Adrenal gland (tissue), 12 donors: ENCODE measurements around the gene PCYT1B. TPM values are rescaled to one million over a fixed set of nuclear protein-coding genes. Genes with fewer than 3 reads are reported as not detected.

ENCODE experiments used
- DNase-seq, 7 donors: peaks; one replicate each; pipeline ENCODE4 v3.0.0-alpha.2; 2019 to 2020
- H3K27ac ChIP-seq, 5 donors: fragments of 200-600 bp; sonication (generic) in 4 of 5; 1 replicate in 3 of 5; 2 replicates in 2 of 5; pipeline versions ENCODE4 v1.5.1 to v1.8.0; 2016 to 2020; ENCODE audit warnings: mild to moderate bottlenecking in 1 of 5
- H3K27me3 ChIP-seq: fragments of 200-600 bp; 2 replicates; pipeline ENCODE4 v1.8.0; 2021
- H3K36me3 ChIP-seq, 2 donors: fragments of 200-600 bp; replicated peaks in 1 of 2; 1 replicate in 1 of 2; 2 replicates in 1 of 2; pipeline versions ENCODE4 v1.5.1 to v1.8.0; 2018 to 2022
- H3K4me1 ChIP-seq, 2 donors: fragments of 200-600 bp; replicated peaks in 1 of 2; 1 replicate in 1 of 2; 2 replicates in 1 of 2; pipeline versions ENCODE4 v1.5.1 to v1.8.0; 2018 to 2021
- H3K4me3 ChIP-seq, 4 donors: fragments of 200-600 bp; sonication (generic) in 3 of 4; one replicate each; pipeline ENCODE4 v1.5.1; 2016 to 2018
- H3K9me3 ChIP-seq, 3 donors: fragments of 200-600 bp; sonication (generic) in 1 of 3; replicated peaks in 1 of 3; 1 replicate in 2 of 3; 2 replicates in 1 of 3; pipeline versions ENCODE4 v1.5.1 to v1.8.0; 2016 to 2021
- POLR2A ChIP-seq, 2 donors: fragments of 450-650 bp; IDR thresholded peaks; one replicate each; pipeline ENCODE4 v1.6.1; 2017; ENCODE audit warnings: antibody characterized with exemption in 2 of 2, mild to moderate bottlenecking in 2 of 2, moderate library complexity in 1 of 2
- WGBS, 4 donors: extraction: QIAGEN DNeasy Blood & Tissue Kit in 2 of 4; methylation state at CpG; one replicate each; pipeline versions ENCODE4 v1.1.5 to v1.1.7; 2013 to 2017; 5-methylcytosine and 5-hydroxymethylcytosine counted together
- intact Hi-C, 2 donors: fragments of 100-400 bp; cut with DNase I; formaldehyde crosslinking; loops; one replicate each; pipeline versions ENCODE4 v1.14.1 to v1.15.0; 2022 to 2023
- polyA plus RNA-seq, 3 donors: library from polyadenylated mRNA; stranded (reverse); fragments of 200-250 nt in 2 of 3; fragments of 350-450 nt in 1 of 3; fragmentation: Illumina TruSeq in 1 of 3; extraction: RNeasy Lipid Tissue Mini Kit (QIAGEN cat#74804) in 1 of 3; gene quantifications; one replicate each; pipeline ENCODE4 v1.2.3, GENCODE V29; 2013 to 2014
- total RNA-seq, 9 donors: library from RNA; depleted of rRNA in 4 of 9; stranded (reverse); fragments of >200 nt in 4 of 9; fragments of 120-200 nt in 1 of 9; fragmentation: NEBNext Ultra II Directional in 1 of 9; extraction: Animal tissue kit (Norgen Biotek cat#: 25700) in 1 of 9; gene quantifications; one replicate each; pipeline versions ENCODE4 v1.1.0 to v1.2.4, GENCODE V29; 2013 to 2023
- TF ChIP-seq, protein P1 (sequence below), 6 experiments: fragments of 450-650 bp in 4 of 6; fragments of 200-600 bp in 2 of 6; sonication (generic) in 1 of 6; IDR thresholded peaks; 1 replicate in 5 of 6; 2 replicates in 1 of 6; pipeline versions ENCODE4 v1.5.1 to v1.8.0; 2016 to 2021; ENCODE audit warnings: antibody characterized with exemption in 6 of 6, mild to moderate bottlenecking in 2 of 6, moderate library complexity in 1 of 6
- donor health status: healthy with polysubstance abuse.
- donor health status: Bipolar disorder and iron deficiency.
- donor health status: DM: yes; HTN: yes; CAD: no.
- donor health status: DM: no; HTN: no; CAD: no.
- donor health status: DM: no; HTN: no; CAD: no.
- donor health status: DM: yes; HTN: yes; CAD: no.

PCYT1B gene
- total and polyA plus RNA-seq, 12 donors = 0.40 to 12.1 (median 1.4) TPM

DNA sequence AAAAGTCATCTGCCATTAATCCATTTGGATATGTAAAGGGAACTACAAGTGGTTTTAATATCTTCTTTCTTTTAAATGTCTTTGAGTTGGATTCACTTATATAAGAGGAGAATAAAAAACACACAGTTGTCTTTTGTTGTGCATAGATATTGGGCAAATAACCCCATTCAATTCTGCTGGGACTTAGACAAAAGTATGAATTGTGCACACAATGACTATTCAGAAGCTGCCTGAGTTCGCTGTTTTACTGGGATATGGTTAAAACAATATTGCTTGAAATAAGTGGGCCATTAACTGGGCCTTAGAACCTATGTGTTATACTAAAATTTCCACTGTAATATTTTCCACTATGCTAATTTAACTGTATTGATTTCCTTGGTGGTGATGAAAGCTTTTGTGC lies 71.7 kb downstream of the PCYT1B start:
- Histone ChIP-seq H3K27me3 (peaks cover under 1% of the 10 kb centered on the region), H3K4me1 (no peaks in the 10 kb centered on the region), H3K9me3 (no peaks in the 10 kb centered on the region), H3K27ac (no peak overlapping the region), H3K4me3 (no peak overlapping the region), H3K36me3 (no peaks in the 10 kb centered on the region)
- TF ChIP-seq, protein P1, sequence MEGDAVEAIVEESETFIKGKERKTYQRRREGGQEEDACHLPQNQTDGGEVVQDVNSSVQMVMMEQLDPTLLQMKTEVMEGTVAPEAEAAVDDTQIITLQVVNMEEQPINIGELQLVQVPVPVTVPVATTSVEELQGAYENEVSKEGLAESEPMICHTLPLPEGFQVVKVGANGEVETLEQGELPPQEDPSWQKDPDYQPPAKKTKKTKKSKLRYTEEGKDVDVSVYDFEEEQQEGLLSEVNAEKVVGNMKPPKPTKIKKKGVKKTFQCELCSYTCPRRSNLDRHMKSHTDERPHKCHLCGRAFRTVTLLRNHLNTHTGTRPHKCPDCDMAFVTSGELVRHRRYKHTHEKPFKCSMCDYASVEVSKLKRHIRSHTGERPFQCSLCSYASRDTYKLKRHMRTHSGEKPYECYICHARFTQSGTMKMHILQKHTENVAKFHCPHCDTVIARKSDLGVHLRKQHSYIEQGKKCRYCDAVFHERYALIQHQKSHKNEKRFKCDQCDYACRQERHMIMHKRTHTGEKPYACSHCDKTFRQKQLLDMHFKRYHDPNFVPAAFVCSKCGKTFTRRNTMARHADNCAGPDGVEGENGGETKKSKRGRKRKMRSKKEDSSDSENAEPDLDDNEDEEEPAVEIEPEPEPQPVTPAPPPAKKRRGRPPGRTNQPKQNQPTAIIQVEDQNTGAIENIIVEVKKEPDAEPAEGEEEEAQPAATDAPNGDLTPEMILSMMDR (IDR thresholded peaks at IDR 0.05) = no peak
- no peak for TF ChIP-seq POLR2A (IDR thresholded peaks at IDR 0.05)
- intact Hi-C loops = no loop called here
- no peak for DNase-seq
- 76 to 100% (median 80%) methylated on average over 1 of the region's 1 CpG for WGBS, 4 donors

DNA sequence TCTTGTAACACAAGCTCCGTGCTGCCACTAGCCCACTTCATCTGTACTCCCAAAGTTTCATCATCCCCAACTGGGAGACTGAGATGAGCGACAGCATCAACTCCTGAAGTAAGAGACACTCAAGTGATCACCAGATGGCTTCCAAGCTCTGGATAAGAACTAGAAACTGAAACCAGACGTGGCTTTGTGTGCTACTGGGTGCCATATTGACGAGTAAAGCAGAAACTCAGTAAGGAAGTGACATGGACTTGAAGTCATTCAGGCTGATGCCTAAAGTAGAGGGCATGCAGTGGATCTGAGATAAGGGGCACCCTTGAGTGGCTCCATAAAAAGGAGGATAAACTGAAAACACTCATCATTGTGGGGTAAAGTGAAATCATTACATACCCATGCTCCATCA lies 72.4 kb downstream of the PCYT1B start:
- WGBS, 4 donors = 61 to 79% (median 75%) methylated on average over 4 of the region's 4 CpGs
- no peaks in the 10 kb centered on the region for H3K36me3 ChIP-seq
- intact Hi-C loops = no loop called here
- H3K4me1 ChIP-seq = no peaks in the 10 kb centered on the region
- no peak overlapping the region for H3K27ac ChIP-seq
- no peak for DNase-seq
- no peaks in the 10 kb centered on the region for H3K27me3 ChIP-seq
- no peak overlapping the region for H3K4me3 ChIP-seq
- TF ChIP-seq POLR2A (IDR thresholded peaks at IDR 0.05) = no peak
- TF ChIP-seq, protein P1 (IDR thresholded peaks at IDR 0.05) = no peak
- no peaks in the 10 kb centered on the region for H3K9me3 ChIP-seq

DNA sequence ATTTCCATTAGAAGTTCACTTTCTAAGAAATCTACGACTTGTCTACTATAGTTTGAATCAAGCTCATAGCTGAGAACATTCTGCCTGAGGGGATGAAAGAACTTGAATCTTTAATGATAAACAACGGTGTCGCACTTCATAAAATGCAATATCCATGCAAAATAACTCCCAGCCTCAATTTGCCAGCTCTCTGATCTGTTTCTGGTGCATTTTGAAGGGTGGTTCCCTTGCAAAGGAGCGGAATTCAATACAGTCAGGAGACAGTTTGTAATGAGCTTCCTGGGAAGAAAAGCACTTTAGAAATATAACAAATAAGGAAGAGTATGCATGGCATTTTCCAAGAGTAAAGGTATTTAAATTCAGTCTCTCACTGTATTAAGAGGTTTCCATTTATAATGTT lies 80.0 kb downstream of the PCYT1B start:
- H3K4me1 ChIP-seq = no peaks in the 10 kb centered on the region
- no peak overlapping the region for H3K4me3 ChIP-seq
- H3K36me3 ChIP-seq = no peaks in the 10 kb centered on the region
- TF ChIP-seq, protein P1 (IDR thresholded peaks at IDR 0.05) = no peak
- TF ChIP-seq POLR2A (IDR thresholded peaks at IDR 0.05) = no peak
- DNase-seq = no peak
- peaks cover 9% of the 10 kb centered on the region for H3K27me3 ChIP-seq
- H3K27ac ChIP-seq = no peak overlapping the region
- H3K9me3 ChIP-seq = no peaks in the 10 kb centered on the region
- intact Hi-C loops = no loop called here
- WGBS, 4 donors = 75 to 87% (median 85%) methylated on average over 4 of the region's 4 CpGs

DNA sequence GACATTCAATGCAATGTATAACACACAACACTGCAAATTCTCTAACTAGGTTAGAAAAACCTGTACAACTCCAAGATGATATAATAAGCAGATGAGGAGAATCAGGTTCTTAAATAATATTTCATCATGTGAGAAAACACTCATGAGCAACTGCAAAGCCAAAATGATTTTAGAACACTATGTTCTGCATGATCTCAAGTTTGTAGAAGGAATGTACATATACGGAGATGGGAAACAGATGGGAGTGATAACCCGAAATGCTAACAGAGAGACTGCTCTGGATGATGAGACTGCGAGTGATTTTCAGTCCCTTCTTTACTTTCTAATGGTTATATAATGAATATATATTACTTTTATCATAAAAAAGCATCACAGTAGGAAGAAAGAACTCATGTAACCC lies 80.9 kb downstream of the PCYT1B start:
- DNase-seq = no peak
- Histone ChIP-seq H3K4me1 (no peaks in the 10 kb centered on the region), H3K4me3 (no peak overlapping the region), H3K36me3 (no peaks in the 10 kb centered on the region), H3K27me3 (peaks cover 9% of the 10 kb centered on the region), H3K9me3 (no peaks in the 10 kb centered on the region), H3K27ac (no peak overlapping the region)
- no peak for TF ChIP-seq POLR2A (IDR thresholded peaks at IDR 0.05)
- TF ChIP-seq, protein P1 (IDR thresholded peaks at IDR 0.05) = no peak
- intact Hi-C loops = no loop called here
- WGBS, 4 donors = 59 to 74% (median 66%) methylated on average over 3 of the region's 3 CpGs
